ENCODE data around the gene BGLAP.

DNA sequence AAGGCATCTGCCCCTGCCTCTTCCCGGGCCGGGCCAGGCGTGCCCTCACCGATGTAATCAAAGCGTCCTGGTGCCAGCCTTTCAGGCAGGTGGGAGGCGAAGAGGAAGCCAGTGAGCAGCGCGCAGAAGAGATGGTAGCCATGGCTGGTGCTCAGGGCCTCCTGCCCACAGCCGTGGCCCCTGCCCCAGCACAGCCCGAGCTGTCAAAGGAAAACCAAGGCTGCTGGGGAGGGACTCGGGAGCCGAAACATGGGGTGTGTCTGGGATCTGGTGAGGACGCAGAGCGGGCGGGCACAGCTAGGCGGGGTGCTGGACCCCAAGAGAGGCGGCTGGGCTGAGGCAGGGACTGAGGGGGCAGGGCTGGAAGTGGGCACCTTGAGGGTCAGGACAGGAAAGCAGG, 2.7 kb downstream of the BGLAP start:
- no peak for TF ChIP-seq CTCF (IDR thresholded peaks at IDR 0.05)
- TF ChIP-seq EZH2 (IDR thresholded peaks at IDR 0.05; ENCODE audit: borderline replicate concordance, insufficient read depth, low read depth, low read length, poor library complexity, severe bottlenecking) = no peak

Measured in B cell (primary cell).